Daoy (cell line): ENCODE measurements around the gene SHISA9. TPM values are rescaled to one million over a fixed set of nuclear protein-coding genes. Genes with fewer than 3 reads are reported as not detected.

Source experiments
- DNase-seq: peaks from one replicate; pipeline ENCODE4 v3.0.0-alpha.2; 2015; ENCODE audit warnings: low read depth
- total RNA-seq: library from RNA; depleted of rRNA; stranded (reverse); fragments of >200 nt; shearing (Covaris generic); gene quantifications from 2 replicates; pipeline ENCODE4 v1.2.3, GENCODE V29; 2014

SHISA9 gene
- total RNA-seq, 1 experiment from 2014 or later = 0.46 TPM

DNA sequence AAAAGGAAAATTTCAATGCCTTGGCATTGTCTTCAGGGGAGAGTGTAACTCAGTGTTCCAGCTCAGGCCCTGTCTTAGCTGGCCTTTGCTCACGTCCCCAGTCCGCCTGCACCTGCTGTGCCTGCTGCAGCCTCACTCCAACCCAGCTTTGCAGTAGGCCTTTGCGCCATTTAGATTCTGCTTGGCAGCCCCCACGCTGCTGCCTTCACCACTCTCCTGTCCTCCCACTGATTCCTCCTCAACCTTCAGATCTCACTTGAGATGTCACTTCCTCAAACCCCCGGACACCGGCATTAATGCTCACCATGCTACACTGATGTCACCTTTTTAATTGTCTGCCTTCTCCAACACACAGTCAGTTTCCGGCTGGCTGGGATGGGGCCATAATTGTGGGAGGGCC is 166.2 kb downstream of the SHISA9 start:
- no peak for DNase-seq

DNA sequence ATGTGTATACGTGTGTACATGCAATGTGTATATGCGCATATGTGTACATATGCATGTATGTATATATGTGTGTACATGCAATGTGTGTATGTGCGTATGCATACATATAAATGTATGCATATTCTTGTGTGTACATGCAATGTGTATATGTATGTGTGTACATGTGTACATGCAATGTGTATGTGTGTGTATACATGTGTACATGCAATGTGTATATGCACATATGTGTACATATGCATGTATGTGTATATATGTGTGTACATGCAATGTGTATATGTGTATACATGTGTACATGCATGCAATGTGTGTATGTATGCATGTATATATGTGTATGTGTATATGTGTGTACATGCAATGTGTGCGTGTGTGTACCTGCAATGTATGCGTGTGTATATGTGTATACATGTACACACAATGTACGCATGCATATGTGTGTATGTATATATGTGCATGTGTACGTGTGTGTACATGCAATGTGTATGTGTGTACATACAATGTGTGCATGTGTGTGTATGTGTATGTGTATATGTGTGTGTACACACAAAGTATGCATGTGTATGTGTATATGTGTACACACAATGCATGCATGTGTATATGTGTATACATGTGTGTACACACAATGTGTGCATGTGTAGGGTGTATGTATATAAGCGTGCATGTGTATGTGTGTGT is 167.7 kb downstream of the SHISA9 start:
- no peak for DNase-seq

DNA sequence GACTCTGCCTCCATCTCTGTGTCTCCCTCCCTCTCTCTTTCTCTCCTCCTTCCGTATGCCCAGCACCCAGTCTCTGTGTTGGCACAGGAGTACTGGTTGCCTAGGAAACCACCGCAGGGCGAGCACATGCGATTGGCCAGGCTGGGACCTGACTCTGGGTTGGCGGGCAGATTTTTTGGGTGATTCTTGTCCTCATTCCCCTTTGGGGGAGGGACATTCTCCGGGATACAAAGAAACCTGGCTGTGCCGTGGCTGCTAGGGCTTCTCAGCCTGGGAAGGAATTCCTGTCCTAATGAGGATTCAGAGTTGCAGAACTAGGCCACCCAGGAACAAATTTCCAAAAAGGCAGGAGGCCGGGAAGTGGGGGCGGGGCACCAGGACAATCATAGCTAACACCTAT is 168.9 kb downstream of the SHISA9 start:
- no peak for DNase-seq

GRCh38 chr16:13076878-13077277 is 175.5 kb downstream of the SHISA9 start:
- DNase-seq = no peak

GRCh38 chr16:13077816-13078215 is 176.4 kb downstream of the SHISA9 start:
- DNase-seq = no peak

DNA sequence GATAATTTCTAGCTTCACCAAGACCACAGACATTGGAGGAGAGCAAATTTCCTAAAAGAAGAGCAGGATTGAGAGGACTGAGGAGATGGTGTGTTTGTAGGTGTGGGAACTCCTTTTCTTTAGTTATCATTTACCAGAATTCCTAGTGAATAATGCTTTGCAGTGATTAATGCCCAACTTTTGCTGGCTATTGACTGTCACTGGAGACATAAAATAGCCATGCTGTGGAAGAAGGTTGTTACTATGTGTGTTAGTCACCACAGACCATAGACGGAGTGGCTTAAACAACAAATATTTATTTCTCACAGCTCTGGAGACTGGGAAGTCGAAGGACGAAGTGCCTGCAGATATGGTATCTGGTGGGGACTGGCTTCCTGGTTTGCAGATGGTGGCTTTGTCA is 179.1 kb downstream of the SHISA9 start:
- no peak for DNase-seq

GRCh38 chr16:13081825-13082331 is 180.5 kb downstream of the SHISA9 start:
- DNase-seq = no peak

GRCh38 chr16:13083681-13084080 is 182.3 kb downstream of the SHISA9 start:
- no peak for DNase-seq

DNA sequence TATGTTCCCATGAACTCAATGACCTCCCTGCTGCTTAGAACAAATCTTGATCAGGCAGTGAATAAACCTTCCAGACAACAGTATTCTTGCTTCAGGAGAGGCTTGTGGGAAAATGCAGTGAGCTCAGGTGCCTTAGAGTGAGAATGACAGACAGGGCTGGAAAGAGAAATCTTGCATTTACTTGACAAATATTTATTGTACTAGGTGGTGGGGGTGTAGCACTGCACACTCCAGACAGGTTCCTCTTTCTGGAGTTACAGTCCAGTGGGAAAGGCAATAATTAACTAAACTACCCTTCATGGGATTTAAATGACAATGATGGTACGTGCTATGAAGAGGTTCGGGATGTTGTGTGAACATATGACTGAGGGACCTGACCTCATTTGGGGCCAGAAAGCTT is 182.9 kb downstream of the SHISA9 start:
- no peak for DNase-seq

- no peak for DNase-seq
Measured at GRCh38 chr16:13093661-13094060, 192.3 kb downstream of the SHISA9 start.

DNA sequence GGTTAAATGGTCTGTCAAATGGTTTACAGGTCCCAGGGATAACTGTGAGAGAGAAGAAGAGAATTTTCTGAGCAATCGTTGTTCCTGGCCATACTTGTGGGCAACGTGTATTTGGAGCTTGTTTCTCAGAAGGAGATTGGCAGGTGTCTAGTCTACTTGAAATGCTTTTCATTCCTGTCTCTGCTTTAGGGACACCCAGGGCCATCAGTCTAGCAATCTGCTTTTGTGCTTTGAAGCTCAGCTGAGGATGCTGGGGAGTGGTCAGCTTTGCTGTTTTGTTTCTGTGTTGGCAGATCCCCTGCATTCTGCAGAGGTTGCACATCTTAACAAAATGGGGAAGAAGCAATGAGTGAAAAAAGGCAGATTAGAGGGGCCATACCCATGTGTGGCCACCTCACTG is 193.7 kb downstream of the SHISA9 start:
- DNase-seq = no peak

GRCh38 chr16:13098536-13098935 is 197.1 kb downstream of the SHISA9 start:
- DNase-seq = no peak

DNA sequence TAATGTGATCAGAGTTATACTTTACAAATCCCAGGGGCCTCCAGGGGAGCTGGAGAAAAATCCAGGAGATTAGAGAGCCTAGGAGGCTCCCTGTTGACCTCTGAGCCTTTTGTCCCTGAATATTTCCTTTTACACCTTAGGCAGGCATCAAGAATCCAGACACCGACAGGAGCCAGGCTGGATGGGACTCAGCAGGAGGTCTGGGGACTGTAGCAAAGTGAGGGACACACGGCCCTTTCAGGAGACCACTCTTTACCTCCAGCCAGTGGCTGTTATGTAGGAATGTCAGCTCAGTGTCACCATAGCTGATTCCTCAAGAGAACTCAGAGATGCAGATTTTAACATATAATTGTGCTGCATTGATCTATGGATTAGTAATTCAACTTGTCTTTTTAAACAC is 198.4 kb downstream of the SHISA9 start:
- no peak for DNase-seq

- no peak for DNase-seq
Measured at GRCh38 chr16:13100970-13101369, 199.6 kb downstream of the SHISA9 start.

DNA sequence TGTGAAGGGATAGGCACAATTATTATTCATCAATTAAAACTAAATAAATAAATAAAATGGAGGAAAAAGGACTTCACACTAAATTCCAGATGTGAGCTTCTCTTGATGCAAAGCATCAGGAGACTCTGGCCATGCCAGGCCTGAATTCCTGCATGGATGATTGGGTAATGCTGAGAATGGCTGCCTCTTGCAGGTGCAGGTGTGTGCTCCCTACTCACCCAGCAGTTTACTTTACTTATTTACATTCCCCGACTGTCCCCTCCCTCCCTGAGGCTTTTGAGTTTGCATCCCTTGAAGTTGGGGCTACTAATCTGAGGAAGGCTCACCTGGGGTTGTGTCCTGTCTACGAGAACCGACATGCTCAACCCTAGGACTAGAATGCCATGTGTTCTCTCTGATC is 200.4 kb downstream of the SHISA9 start:
- no peak for DNase-seq

DNA sequence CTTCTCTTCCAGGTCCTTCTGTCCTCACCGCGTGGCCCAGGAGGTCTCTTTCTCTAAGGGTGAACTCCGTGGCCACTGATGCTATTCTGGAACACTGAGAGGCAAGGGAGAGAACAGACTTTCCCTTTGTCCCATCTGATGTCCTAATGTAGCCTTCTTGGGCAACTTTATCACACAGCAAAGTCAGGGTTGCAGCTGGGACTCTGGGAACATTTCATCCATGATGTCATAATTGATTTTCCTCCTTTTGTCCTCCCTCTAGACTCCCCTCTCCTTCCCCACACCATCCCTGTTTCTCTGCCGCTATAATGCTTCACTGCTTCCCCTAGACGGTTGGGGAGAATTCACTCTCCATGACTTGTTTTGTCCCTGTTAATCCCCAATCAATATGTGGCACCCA is 201.0 kb downstream of the SHISA9 start:
- no peak for DNase-seq

DNA sequence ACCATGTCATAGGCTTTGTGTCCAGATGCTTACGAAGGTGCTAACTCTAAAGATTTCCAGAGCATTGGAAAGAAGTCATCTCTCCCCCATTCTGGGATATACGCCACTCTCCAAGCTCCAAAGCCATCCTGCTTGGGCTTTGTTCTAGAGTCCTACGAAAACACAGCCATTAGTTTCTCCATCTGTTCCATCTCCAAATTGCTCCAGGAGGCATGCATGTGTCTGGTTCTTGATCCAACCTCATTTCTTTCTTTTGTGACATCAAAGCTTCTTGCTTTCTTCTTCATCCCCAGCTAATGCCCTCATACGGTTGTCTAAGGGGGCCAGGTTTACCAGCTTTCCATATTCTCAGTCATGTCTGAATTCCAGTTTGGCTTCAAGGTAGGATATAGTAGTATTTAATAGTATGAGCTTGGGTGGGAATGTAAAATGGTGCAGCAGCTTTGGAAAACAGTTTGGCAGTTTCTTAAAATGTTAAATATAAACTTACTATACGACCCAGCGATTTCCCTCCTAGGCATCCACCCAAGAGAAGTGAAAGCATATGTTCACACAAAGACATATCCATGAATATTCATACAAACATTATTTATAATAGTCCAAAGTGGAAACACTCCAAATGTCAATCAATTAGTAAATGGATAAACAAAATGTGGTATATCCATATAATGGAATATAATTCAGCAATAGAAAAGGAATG is 202.6 kb downstream of the SHISA9 start:
- no peak for DNase-seq

- DNase-seq = no peak
Measured at GRCh38 chr16:13104772-13105171, 203.4 kb downstream of the SHISA9 start.

GRCh38 chr16:13105427-13105826 is 204.0 kb downstream of the SHISA9 start:
- no peak for DNase-seq

- DNase-seq = no peak
Measured at GRCh38 chr16:13106464-13106863, 205.1 kb downstream of the SHISA9 start.

DNA sequence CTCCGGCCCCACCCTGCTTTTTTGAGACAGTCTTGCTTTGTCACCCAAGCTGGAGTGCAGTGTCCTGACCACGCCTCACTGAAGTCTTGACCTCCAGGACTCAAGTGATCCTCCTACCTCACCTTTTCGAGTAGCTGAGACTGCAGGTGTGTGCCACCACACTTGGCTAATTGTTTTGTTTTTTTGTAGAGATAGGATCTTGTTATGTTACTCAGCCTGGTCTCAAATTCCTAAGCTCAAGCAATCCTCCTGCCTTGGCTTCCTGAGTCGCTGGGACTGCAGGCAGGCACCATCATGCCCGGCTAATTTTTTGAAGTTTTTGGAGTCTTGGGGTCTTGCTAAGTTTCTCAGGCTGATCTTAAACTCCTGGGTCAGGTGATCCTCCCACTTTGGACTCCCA is 206.7 kb downstream of the SHISA9 start:
- DNase-seq = no peak

DNA sequence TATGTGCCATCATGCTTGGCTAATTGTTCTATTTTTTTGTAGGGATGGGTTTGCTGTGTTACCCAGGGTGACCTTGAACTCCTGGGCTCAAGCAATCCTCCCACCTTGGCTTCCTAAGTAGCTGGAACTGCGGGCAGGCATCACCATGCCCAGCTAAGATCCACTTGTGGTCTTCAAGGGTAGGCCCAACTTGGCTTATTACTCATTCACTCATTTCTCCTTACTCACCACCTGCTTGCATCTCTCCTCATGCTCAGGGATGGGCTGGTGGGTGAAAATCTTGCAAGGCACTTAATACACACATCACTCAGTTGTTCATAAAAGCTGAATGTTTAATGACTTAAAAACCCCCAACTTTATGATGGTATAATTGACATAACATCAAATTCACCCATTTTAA is 207.8 kb downstream of the SHISA9 start:
- DNase-seq = no peak

DNA sequence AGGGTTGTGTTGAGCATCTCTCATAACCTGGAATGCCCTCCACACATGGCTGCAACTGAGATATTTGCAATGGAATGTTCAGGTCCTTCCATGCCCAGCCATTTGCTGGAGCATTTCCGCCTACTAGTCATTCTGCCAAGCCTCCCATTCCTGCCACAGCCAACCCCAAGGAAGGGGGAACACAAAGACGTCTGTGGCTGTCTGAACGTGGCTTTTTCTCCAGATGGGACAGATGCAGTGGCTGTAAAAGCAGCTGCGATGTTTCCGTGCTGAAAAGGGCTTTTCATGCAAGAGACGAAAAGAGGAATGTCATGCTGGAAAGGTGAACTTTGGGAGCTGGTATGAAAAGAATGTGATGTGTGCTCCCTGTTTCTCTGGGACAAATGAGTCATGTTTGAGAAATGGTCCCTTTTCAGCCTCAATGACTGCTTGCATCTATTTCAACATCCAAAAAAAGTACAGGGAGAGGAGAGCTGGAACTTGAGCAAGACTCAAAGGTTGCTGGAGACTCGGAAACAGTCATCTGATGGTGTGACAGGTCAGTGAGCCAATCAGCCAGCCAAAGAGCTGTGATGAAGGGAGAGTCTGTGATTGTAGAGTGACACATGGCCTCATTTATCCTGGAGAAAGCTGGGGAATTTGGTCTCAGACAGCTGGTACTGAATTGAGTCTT is 208.9 kb downstream of the SHISA9 start:
- no peak for DNase-seq
